ENCODE measurements around the gene ONECUT2. TPM values are rescaled to one million over a fixed set of nuclear protein-coding genes. Genes with fewer than 3 reads are reported as not detected.
"Not testable (repeated sequence)": the region's sequence is repeated elsewhere in the genome, so short reads cannot be mapped to it uniquely, and the experiment has no call there.

Gene ONECUT2
- total and polyA plus RNA-seq, 2 donors (not counting 1 experiment from before 2014, with no cell fraction given) = not detected

DNA sequence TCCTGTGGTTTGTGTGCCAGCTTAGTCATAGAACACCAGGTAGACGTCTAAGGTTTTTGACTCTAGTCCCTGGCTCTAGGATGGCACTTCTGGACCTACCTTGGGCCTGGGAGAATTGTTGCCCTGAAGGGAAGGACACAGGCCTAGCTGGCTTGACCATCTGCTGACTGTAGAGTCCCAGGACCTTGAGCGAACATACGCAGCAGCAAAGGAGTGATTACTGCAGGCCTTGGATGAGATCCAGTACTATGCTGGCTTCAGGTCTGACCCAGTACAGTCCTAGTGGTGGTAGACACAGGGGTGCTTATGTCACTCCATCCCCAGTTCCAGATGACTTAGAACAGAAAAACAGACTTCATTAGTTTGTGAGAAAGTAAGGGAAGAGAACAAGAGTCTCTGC lies 45.1 kb upstream of the ONECUT2 start:
- ATAC-seq (ENCODE audit: low read depth) (no peak), DNase-seq (no peak)
- Histone ChIP-seq H3K4me3 (ENCODE audit: control extremely low read depth in 1 of 5, extremely low read depth in 1 of 5, insufficient read depth in 1 of 5, low read depth in 2 of 5, low read length in 4 of 5) (no peak overlapping the region), H3K4me1 (ENCODE audit: control insufficient read depth in 2 of 2, insufficient read depth in 2 of 2, low read length in 2 of 2) (no peaks in the 10 kb centered on the region), H3K36me3 (replicated peaks in 1 of 2; ENCODE audit: control extremely low read depth in 1 of 2, control insufficient read depth in 1 of 2, extremely low read depth in 1 of 2, insufficient read depth in 2 of 2, low read length in 1 of 2) (no peaks in the 10 kb centered on the region), H3K4me2 (replicated peaks; ENCODE audit: low read depth, low read length, poor library complexity, severe bottlenecking) (no peak overlapping the region), H4K20me1 (ENCODE audit: control insufficient read depth, insufficient read depth, low read length, poor library complexity, severe bottlenecking) (no peaks in the 10 kb centered on the region), H3K27ac (ENCODE audit: low read length in 2 of 2) (no peak overlapping the region), H3K79me2 (ENCODE audit: control insufficient read depth, insufficient read depth, low read length) (no peaks in the 10 kb centered on the region), H3K9me3 (ENCODE audit: control extremely low read depth in 1 of 3, control insufficient read depth in 2 of 3, insufficient read depth in 1 of 3, low read length in 2 of 3) (no peaks in the 10 kb centered on the region), H2AFZ (ENCODE audit: insufficient read depth, low read depth, low read length, poor library complexity, severe bottlenecking) (no peak overlapping the region), H3K27me3 (replicated peaks in 1 of 4; ENCODE audit: control extremely low read depth in 1 of 4, control insufficient read depth in 3 of 4, insufficient read depth in 4 of 4, low read length in 3 of 4) (peaks cover 0 to 9% (median 4%) of the 10 kb centered on the region in 4 experiments), H3K9ac (ENCODE audit: low read length) (no peak overlapping the region)
- peaks cover 35% of the 10 kb centered on the region for H3K27me3 Mint-ChIP-seq
- POLR2A ChIA-PET = no interaction called here
- intact Hi-C loops (cut with micrococcal nuclease) = no loop called here
- H3K27ac Mint-ChIP-seq = no peak overlapping the region
- CTCF ChIA-PET = no interaction called here
- no peaks in the 10 kb centered on the region for H3K4me1 Mint-ChIP-seq
- 81% methylated on average over 1 of the region's 3 CpGs for WGBS (ENCODE audit: insufficient coverage)
- TF ChIP-seq CTCF (IDR thresholded peaks at IDR 0.05) (no peak), EZH2 (IDR thresholded peaks at IDR 0.05; ENCODE audit: borderline replicate concordance, insufficient read depth, low read depth, low read length, poor library complexity, severe bottlenecking) (no peak)
- H3K4me3 Mint-ChIP-seq = no peak overlapping the region
- H3K9me3 Mint-ChIP-seq (ENCODE audit: insufficient read depth) = peaks cover 3% of the 10 kb centered on the region

GRCh38 chr18:57394749-57395148 lies 40.4 kb upstream of the ONECUT2 start:
- H3K27me3 ChIP-seq (replicated peaks in 1 of 4; ENCODE audit: control extremely low read depth in 1 of 4, control insufficient read depth in 3 of 4, insufficient read depth in 4 of 4, low read length in 3 of 4); H2AFZ ChIP-seq (ENCODE audit: insufficient read depth, low read depth, low read length, poor library complexity, severe bottlenecking); H3K4me3 Mint-ChIP-seq; H3K27ac Mint-ChIP-seq; ATAC-seq (ENCODE audit: low read depth); H3K4me2 ChIP-seq (replicated peaks; ENCODE audit: low read depth, low read length, poor library complexity, severe bottlenecking); H3K79me2 ChIP-seq (ENCODE audit: control insufficient read depth, insufficient read depth, low read length); H3K9me3 ChIP-seq (ENCODE audit: control extremely low read depth in 1 of 3, control insufficient read depth in 2 of 3, insufficient read depth in 1 of 3, low read length in 2 of 3); DNase-seq; POLR2A ChIA-PET; H3K4me1 ChIP-seq (ENCODE audit: control insufficient read depth in 2 of 2, insufficient read depth in 2 of 2, low read length in 2 of 2); H3K36me3 ChIP-seq (replicated peaks in 1 of 2; ENCODE audit: control extremely low read depth in 1 of 2, control insufficient read depth in 1 of 2, extremely low read depth in 1 of 2, insufficient read depth in 2 of 2, low read length in 1 of 2); H3K4me3 ChIP-seq (ENCODE audit: control extremely low read depth in 1 of 5, extremely low read depth in 1 of 5, insufficient read depth in 1 of 5, low read depth in 2 of 5, low read length in 4 of 5); H3K4me1 Mint-ChIP-seq; H4K20me1 ChIP-seq (ENCODE audit: control insufficient read depth, insufficient read depth, low read length, poor library complexity, severe bottlenecking); H3K9ac ChIP-seq (ENCODE audit: low read length); H3K27ac ChIP-seq (ENCODE audit: low read length in 2 of 2); CTCF ChIA-PET; intact Hi-C loops (cut with micrococcal nuclease): not testable (repeated sequence)
- Mint-ChIP-seq H3K27me3 (peaks cover 20% of the 10 kb centered on the region), H3K9me3 (ENCODE audit: insufficient read depth) (peaks cover 12% of the 10 kb centered on the region)
- no CpG with 5 or more reads among the region's 1 CpG for WGBS (ENCODE audit: insufficient coverage)

DNA sequence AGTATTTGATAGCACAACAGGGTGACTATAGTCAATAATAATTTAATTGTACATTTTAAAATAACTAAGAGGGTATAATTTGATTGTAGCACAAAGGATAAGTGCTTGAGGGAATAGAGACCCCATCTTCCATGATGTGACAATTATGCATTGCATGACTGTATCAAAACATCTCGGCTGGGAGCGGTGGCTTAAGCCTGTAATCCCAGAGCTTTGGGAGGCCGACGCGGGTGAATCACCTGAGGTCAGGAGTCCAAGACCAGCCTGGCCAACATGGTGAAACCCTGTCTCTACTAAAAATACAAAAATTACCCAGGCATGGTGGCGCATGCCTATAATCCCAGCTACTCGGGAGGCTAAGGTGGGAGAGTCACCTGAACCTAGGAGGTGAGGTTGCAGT lies 38.3 kb upstream of the ONECUT2 start:
- H4K20me1 ChIP-seq (ENCODE audit: control insufficient read depth, insufficient read depth, low read length, poor library complexity, severe bottlenecking); H3K27me3 ChIP-seq (replicated peaks in 1 of 4; ENCODE audit: control extremely low read depth in 1 of 4, control insufficient read depth in 3 of 4, insufficient read depth in 4 of 4, low read length in 3 of 4); H3K4me3 ChIP-seq (ENCODE audit: control extremely low read depth in 1 of 5, extremely low read depth in 1 of 5, insufficient read depth in 1 of 5, low read depth in 2 of 5, low read length in 4 of 5); H3K9ac ChIP-seq (ENCODE audit: low read length); H2AFZ ChIP-seq (ENCODE audit: insufficient read depth, low read depth, low read length, poor library complexity, severe bottlenecking); intact Hi-C loops (cut with micrococcal nuclease); H3K4me3 Mint-ChIP-seq; H3K36me3 ChIP-seq (replicated peaks in 1 of 2; ENCODE audit: control extremely low read depth in 1 of 2, control insufficient read depth in 1 of 2, extremely low read depth in 1 of 2, insufficient read depth in 2 of 2, low read length in 1 of 2); H3K27ac Mint-ChIP-seq; H3K27ac ChIP-seq (ENCODE audit: low read length in 2 of 2); H3K9me3 ChIP-seq (ENCODE audit: control extremely low read depth in 1 of 3, control insufficient read depth in 2 of 3, insufficient read depth in 1 of 3, low read length in 2 of 3); H3K27me3 Mint-ChIP-seq; DNase-seq; ATAC-seq (ENCODE audit: low read depth); POLR2A ChIA-PET; H3K4me2 ChIP-seq (replicated peaks; ENCODE audit: low read depth, low read length, poor library complexity, severe bottlenecking); H3K4me1 Mint-ChIP-seq; H3K79me2 ChIP-seq (ENCODE audit: control insufficient read depth, insufficient read depth, low read length); H3K4me1 ChIP-seq (ENCODE audit: control insufficient read depth in 2 of 2, insufficient read depth in 2 of 2, low read length in 2 of 2); CTCF ChIA-PET: not testable (repeated sequence)
- WGBS (ENCODE audit: insufficient coverage) = no CpG with 5 or more reads among the region's 7 CpGs
- H3K9me3 Mint-ChIP-seq (ENCODE audit: insufficient read depth) = peaks cover 12% of the 10 kb centered on the region

Measured in B cell (primary cell).